Neutrophil (primary cell): ENCODE measurements around the gene BCL7A.

Experiments
- H3K27ac ChIP-seq: fragments of 200-600 bp; sonication (generic); 2 replicates; pipeline ENCODE4 v1.5.1; 2016; ENCODE audit warnings: mild to moderate bottlenecking, moderate library complexity
- H3K27me3 ChIP-seq: fragments of 200-600 bp; sonication (generic); 2 replicates; pipeline ENCODE4 v1.6.0; 2016; ENCODE audit warnings: mild to moderate bottlenecking
- H3K36me3 ChIP-seq: fragments of 200-600 bp; sonication (generic); 2 replicates; pipeline ENCODE4 v1.5.1; 2017
- H3K4me1 ChIP-seq, 2 experiments: fragments of 200-600 bp in 1 of 2; sonication (generic) in 1 of 2; 1 replicate in 1 of 2; 2 replicates in 1 of 2; pipeline versions ENCODE4 v1.5.1 to v1.6.1; 2013 to 2016; ENCODE audit warnings: low read depth in 1 of 2, low read length in 1 of 2, mild to moderate bottlenecking in 1 of 2, moderate library complexity in 1 of 2; ENCODE audit not compliant: control insufficient read depth in 1 of 2, insufficient read depth in 1 of 2
- H3K4me3 ChIP-seq, 2 experiments: fragments of 200-600 bp in 1 of 2; sonication (generic) in 1 of 2; 1 replicate in 1 of 2; 2 replicates in 1 of 2; pipeline ENCODE4 v1.5.1; 2013 to 2016; ENCODE audit warnings: low read depth in 1 of 2, low read length in 1 of 2, mild to moderate bottlenecking in 1 of 2, moderate library complexity in 1 of 2
- H3K9me3 ChIP-seq: fragments of 200-600 bp; sonication (generic); 2 replicates; pipeline ENCODE4 v1.5.1; 2016
- CTCF ChIP-seq: fragments of 200-600 bp; sonication (generic); IDR thresholded peaks from 2 replicates; pipeline ENCODE4 v1.5.1; 2016; ENCODE audit warnings: antibody characterized with exemption

Gene BCL7A

GRCh38 chr12:122021822-122022392 lies at the start of gene BCL7A:
Gene BCL7A, plus strand, starts transcription at chr12:122021884. Its CDS starts 208 bp downstream, at chr12:122022092.
- H3K4me1 ChIP-seq: peaks cover 15 to 16% of the 10 kb centered on the region in 2 experiments
- peak within 1 kb of the TSS; percentile 35 to 36 for H3K4me3 ChIP-seq
- no peak for TF ChIP-seq CTCF
- H3K36me3 ChIP-seq: no peaks in the 10 kb centered on the region
- no peak within 1 kb of the TSS for H3K27ac ChIP-seq
- peaks cover 59% of the 10 kb centered on the region for H3K27me3 ChIP-seq
- peaks cover 2% of the 10 kb centered on the region for H3K9me3 ChIP-seq

GRCh38 chr12:121974026-121974985 lies 47.4 kb upstream of the BCL7A start:
- H3K4me1 ChIP-seq: no peaks in the 10 kb centered on the region
- H3K27me3 ChIP-seq: no peaks in the 10 kb centered on the region
- H3K36me3 ChIP-seq: no peaks in the 10 kb centered on the region
- TF ChIP-seq CTCF: no peak
- H3K27ac ChIP-seq: no peak overlapping the region
- no peak overlapping the region for H3K4me3 ChIP-seq
- no peaks in the 10 kb centered on the region for H3K9me3 ChIP-seq

GRCh38 chr12:121975021-121975420 lies 46.7 kb upstream of the BCL7A start:
- Histone ChIP-seq H3K4me3 (no peak overlapping the region), H3K36me3 (no peaks in the 10 kb centered on the region), H3K27me3 (no peaks in the 10 kb centered on the region), H3K9me3 (no peaks in the 10 kb centered on the region), H3K27ac (no peak overlapping the region), H3K4me1 (no peaks in the 10 kb centered on the region)
- no peak for TF ChIP-seq CTCF

- Histone ChIP-seq H3K36me3 (no peaks in the 10 kb centered on the region), H3K27ac (no peak overlapping the region), H3K4me3 (no peak overlapping the region), H3K4me1 (peaks cover 0 to 3% of the 10 kb centered on the region in 2 experiments), H3K27me3 (peaks cover 5% of the 10 kb centered on the region), H3K9me3 (no peaks in the 10 kb centered on the region)
- TF ChIP-seq CTCF: no peak
These were observed 44.7 kb upstream of the BCL7A start for GRCh38 chr12:121976950-121977349.

GRCh38 chr12:121980191-121980891 lies 41.3 kb upstream of the BCL7A start:
- H3K27me3 ChIP-seq: peaks cover 24% of the 10 kb centered on the region
- peaks cover 8 to 9% of the 10 kb centered on the region in 2 experiments for H3K4me1 ChIP-seq
- no peaks in the 10 kb centered on the region for H3K36me3 ChIP-seq
- no peak overlapping the region for H3K27ac ChIP-seq
- no peak overlapping the region for H3K4me3 ChIP-seq
- no peaks in the 10 kb centered on the region for H3K9me3 ChIP-seq
- no peak for TF ChIP-seq CTCF
